Neural progenitor cell (in vitro differentiated cells): ENCODE measurements around the gene POU5F2. TPM values are rescaled to one million over a fixed set of nuclear protein-coding genes. Genes with fewer than 3 reads are reported as not detected.

Experiments used
- DNase-seq: peaks from one replicate; pipeline ENCODE4 v3.0.0-alpha.2; 2016; ENCODE audit warnings: low spot score
- H2AFZ ChIP-seq: fragments of 200-600 bp; sonication (generic); replicated peaks from 2 replicates; pipeline ENCODE4 v1.6.1; 2016; ENCODE audit warnings: antibody characterized with exemption
- H3F3A ChIP-seq: fragments of 200-600 bp; sonication (generic); 2 replicates; pipeline ENCODE4 v1.6.1; 2016; ENCODE audit warnings: antibody characterized with exemption, low read depth
- H3K27ac ChIP-seq: fragments of 200-600 bp; sonication (generic); 2 replicates; pipeline ENCODE4 v1.5.1; 2016; ENCODE audit warnings: mild to moderate bottlenecking
- H3K27me3 ChIP-seq: fragments of 200-600 bp; sonication (generic); 2 replicates; pipeline ENCODE4 v1.6.1; 2016; ENCODE audit warnings: mild to moderate bottlenecking, moderate library complexity
- H3K36me3 ChIP-seq: fragments of 200-600 bp; sonication (generic); 2 replicates; pipeline ENCODE4 v1.5.1; 2016
- H3K4me1 ChIP-seq: fragments of 200-600 bp; sonication (generic); 2 replicates; pipeline ENCODE4 v1.6.1; 2016; ENCODE audit warnings: mixed run types
- H3K4me2 ChIP-seq: fragments of 200-600 bp; sonication (generic); 2 replicates; pipeline ENCODE4 v1.6.1; 2016
- H3K4me3 ChIP-seq: fragments of 200-600 bp; sonication (generic); 2 replicates; pipeline ENCODE4 v1.5.1; 2016
- H3K79me2 ChIP-seq: fragments of 200-600 bp; sonication (generic); 2 replicates; pipeline ENCODE4 v1.6.1; 2016; ENCODE audit warnings: low read depth
- H3K9ac ChIP-seq: fragments of 200-600 bp; sonication (generic); 2 replicates; pipeline ENCODE4 v1.6.1; 2016
- H3K9me3 ChIP-seq: fragments of 200-600 bp; sonication (generic); 2 replicates; pipeline ENCODE4 v1.5.1; 2016; ENCODE audit warnings: low read depth
- H4K20me1 ChIP-seq: fragments of 200-600 bp; sonication (generic); 2 replicates; pipeline ENCODE4 v1.6.1; 2016; ENCODE audit warnings: low read depth
- H3K27ac Mint-ChIP-seq: 3 replicates; pipeline ENCODE4 v1.8.0; 2021; ENCODE audit warnings: mixed read lengths
- H3K27me3 Mint-ChIP-seq: 2 replicates; pipeline ENCODE4 v1.8.0; 2022; ENCODE audit warnings: low read depth, mild to moderate bottlenecking, inconsistent platforms, moderate library complexity, mixed read lengths; ENCODE audit not compliant: insufficient read depth
- H3K36me3 Mint-ChIP-seq: 3 replicates; pipeline ENCODE4 v1.8.0; 2021; ENCODE audit warnings: mixed read lengths
- H3K4me1 Mint-ChIP-seq: 3 replicates; pipeline ENCODE4 v1.8.0; 2021; ENCODE audit warnings: mixed read lengths
- H3K4me3 Mint-ChIP-seq: 3 replicates; pipeline ENCODE4 v1.8.0; 2021; ENCODE audit warnings: mild to moderate bottlenecking, moderate library complexity, mixed read lengths
- H3K9me3 Mint-ChIP-seq: 3 replicates; pipeline ENCODE4 v1.8.0; 2020; ENCODE audit warnings: mixed read lengths
- CTCF ChIP-seq: fragments of 200-600 bp; sonication (generic); IDR thresholded peaks from 2 replicates; pipeline ENCODE4 v1.5.1; 2017; ENCODE audit warnings: antibody characterized with exemption, mild to moderate bottlenecking
- EZH2 ChIP-seq: fragments of 200-600 bp; sonication (generic); IDR thresholded peaks from 2 replicates; pipeline ENCODE4 v1.6.1; 2017; ENCODE audit warnings: antibody characterized with exemption, mild to moderate bottlenecking, moderate library complexity
- EZH2phosphoT487 ChIP-seq: fragments of 200-600 bp; sonication (generic); IDR thresholded peaks from 2 replicates; pipeline ENCODE4 v1.6.1; 2017; ENCODE audit warnings: antibody characterized with exemption
- total RNA-seq: library from RNA; depleted of rRNA; stranded (reverse); fragments of >200 nt; gene quantifications from 2 replicates; pipeline ENCODE4 v1.2.3, GENCODE V29; 2015; ENCODE audit warnings: low replicate concordance

POU5F2 gene
- total RNA-seq, 1 donor from 2014 or later = 1.0 TPM

- H3K36me3 Mint-ChIP-seq = peaks cover 13% of the 10 kb centered on the region
- peaks cover 27% of the 10 kb centered on the region for H3K9me3 Mint-ChIP-seq
- no peaks in the 10 kb centered on the region for H4K20me1 ChIP-seq
- no peak overlapping the region for H3K27ac ChIP-seq
- no peaks in the 10 kb centered on the region for H3K27me3 Mint-ChIP-seq
- no peak overlapping the region for H3K4me2 ChIP-seq
- H3K4me1 Mint-ChIP-seq = peaks cover 22% of the 10 kb centered on the region
- H2AFZ ChIP-seq = no peak overlapping the region
- no peaks in the 10 kb centered on the region for H3K4me1 ChIP-seq
- peak overlapping the region; percentile 20 for H3K27ac Mint-ChIP-seq
- no peak overlapping the region for H3K4me3 ChIP-seq
- H3K36me3 ChIP-seq = no peaks in the 10 kb centered on the region
- H3K9me3 ChIP-seq = no peaks in the 10 kb centered on the region
- H3F3A ChIP-seq = no peaks in the 10 kb centered on the region
- DNase-seq = no peak
- no peaks in the 10 kb centered on the region for H3K79me2 ChIP-seq
- TF ChIP-seq CTCF = no peak
- no peak for TF ChIP-seq EZH2
- TF ChIP-seq EZH2phosphoT487 = no peak
- no peak overlapping the region for H3K4me3 Mint-ChIP-seq
- no peak overlapping the region for H3K9ac ChIP-seq
- H3K27me3 ChIP-seq = no peaks in the 10 kb centered on the region
Measured at GRCh38 chr5:93756372-93756771, 15.0 kb upstream of the POU5F2 start.

GRCh38 chr5:93755716-93756115 is 14.3 kb upstream of the POU5F2 start:
- no peak overlapping the region for H2AFZ ChIP-seq
- Mint-ChIP-seq H3K27ac (peak overlapping the region; percentile 47), H3K9me3 (peaks cover 24% of the 10 kb centered on the region), H3K27me3 (no peaks in the 10 kb centered on the region), H3K36me3 (peaks cover 10% of the 10 kb centered on the region), H3K4me1 (peaks cover 22% of the 10 kb centered on the region), H3K4me3 (peak overlapping the region; percentile 50)
- no peaks in the 10 kb centered on the region for H3K9me3 ChIP-seq
- no peaks in the 10 kb centered on the region for H4K20me1 ChIP-seq
- H3K4me1 ChIP-seq = no peaks in the 10 kb centered on the region
- no peak for TF ChIP-seq CTCF
- no peak for TF ChIP-seq EZH2phosphoT487
- no peak for TF ChIP-seq EZH2
- H3F3A ChIP-seq = no peaks in the 10 kb centered on the region
- H3K9ac ChIP-seq = no peak overlapping the region
- H3K4me3 ChIP-seq = no peak overlapping the region
- H3K27ac ChIP-seq = no peak overlapping the region
- no peak for DNase-seq
- H3K4me2 ChIP-seq = no peak overlapping the region
- no peaks in the 10 kb centered on the region for H3K79me2 ChIP-seq
- H3K36me3 ChIP-seq = no peaks in the 10 kb centered on the region
- no peaks in the 10 kb centered on the region for H3K27me3 ChIP-seq

GRCh38 chr5:93748875-93749397 is 7.5 kb upstream of the POU5F2 start:
- Mint-ChIP-seq H3K36me3 (no peaks in the 10 kb centered on the region), H3K4me3 (no peak overlapping the region), H3K4me1 (peaks cover 6% of the 10 kb centered on the region), H3K27me3 (no peaks in the 10 kb centered on the region), H3K27ac (no peak overlapping the region), H3K9me3 (no peaks in the 10 kb centered on the region)
- Histone ChIP-seq H3K27ac (no peak overlapping the region), H2AFZ (no peak overlapping the region), H3K4me3 (no peak overlapping the region), H3K4me2 (no peak overlapping the region), H3K9me3 (no peaks in the 10 kb centered on the region), H3K36me3 (no peaks in the 10 kb centered on the region), H3K79me2 (no peaks in the 10 kb centered on the region), H3K9ac (no peak overlapping the region), H3K4me1 (no peaks in the 10 kb centered on the region), H4K20me1 (no peaks in the 10 kb centered on the region), H3K27me3 (no peaks in the 10 kb centered on the region), H3F3A (no peaks in the 10 kb centered on the region)
- TF ChIP-seq EZH2phosphoT487 (no peak), CTCF (no peak), EZH2 (no peak)
- DNase-seq = no peak
